Measurements from ENCODE around the gene C9.

Gene C9

DNA sequence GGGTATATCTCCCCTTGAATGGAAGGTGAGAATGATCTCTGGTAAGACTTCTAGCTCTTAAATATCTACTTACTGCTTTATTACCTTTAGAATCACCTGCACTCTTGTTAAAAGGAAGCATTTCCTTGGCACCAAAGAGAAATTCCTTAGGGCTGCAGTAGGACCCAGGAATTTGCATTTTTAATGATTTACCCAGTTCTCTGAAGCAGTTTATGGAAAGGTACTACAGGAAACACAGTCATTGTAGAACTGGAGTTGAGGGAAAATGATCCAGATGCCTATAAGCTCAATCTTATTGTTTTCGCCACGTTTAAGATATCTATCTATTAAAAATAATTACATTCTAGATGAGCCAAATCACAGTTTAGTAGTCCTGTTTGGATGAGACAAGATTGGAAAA, 9.5 kb upstream of the C9 start:
- no peaks in the 10 kb centered on the region for H3K9me2 ChIP-seq (replicated peaks; ENCODE audit: insufficient read depth, low read length)
- no peak overlapping the region for H3K9ac ChIP-seq (ENCODE audit: low read length)
- no peaks in the 10 kb centered on the region for H3K9me3 ChIP-seq (ENCODE audit: insufficient read depth, low read length)
- H2AFZ ChIP-seq (ENCODE audit: low read depth, low read length, severe bottlenecking): no peak overlapping the region
- H4K20me1 ChIP-seq (ENCODE audit: low read depth, low read length): no peaks in the 10 kb centered on the region
- no peaks in the 10 kb centered on the region for H3K36me3 ChIP-seq (ENCODE audit: low read length)
- H3K79me2 ChIP-seq (ENCODE audit: insufficient read depth, low read length): no peaks in the 10 kb centered on the region
- no peaks in the 10 kb centered on the region for H3F3A ChIP-seq (ENCODE audit: insufficient read depth)
- no peaks in the 10 kb centered on the region for H3K27me3 ChIP-seq (ENCODE audit: low read length)
- no peak overlapping the region for H3K4me2 ChIP-seq (ENCODE audit: low read depth, low read length, poor library complexity, severe bottlenecking)
- no peak for TF ChIP-seq EZH2phosphoT487 (conservative IDR thresholded peaks at IDR 0.05; ENCODE audit: low read length)
- TF ChIP-seq, protein P1, sequence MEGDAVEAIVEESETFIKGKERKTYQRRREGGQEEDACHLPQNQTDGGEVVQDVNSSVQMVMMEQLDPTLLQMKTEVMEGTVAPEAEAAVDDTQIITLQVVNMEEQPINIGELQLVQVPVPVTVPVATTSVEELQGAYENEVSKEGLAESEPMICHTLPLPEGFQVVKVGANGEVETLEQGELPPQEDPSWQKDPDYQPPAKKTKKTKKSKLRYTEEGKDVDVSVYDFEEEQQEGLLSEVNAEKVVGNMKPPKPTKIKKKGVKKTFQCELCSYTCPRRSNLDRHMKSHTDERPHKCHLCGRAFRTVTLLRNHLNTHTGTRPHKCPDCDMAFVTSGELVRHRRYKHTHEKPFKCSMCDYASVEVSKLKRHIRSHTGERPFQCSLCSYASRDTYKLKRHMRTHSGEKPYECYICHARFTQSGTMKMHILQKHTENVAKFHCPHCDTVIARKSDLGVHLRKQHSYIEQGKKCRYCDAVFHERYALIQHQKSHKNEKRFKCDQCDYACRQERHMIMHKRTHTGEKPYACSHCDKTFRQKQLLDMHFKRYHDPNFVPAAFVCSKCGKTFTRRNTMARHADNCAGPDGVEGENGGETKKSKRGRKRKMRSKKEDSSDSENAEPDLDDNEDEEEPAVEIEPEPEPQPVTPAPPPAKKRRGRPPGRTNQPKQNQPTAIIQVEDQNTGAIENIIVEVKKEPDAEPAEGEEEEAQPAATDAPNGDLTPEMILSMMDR (IDR thresholded peaks at IDR 0.05; ENCODE audit: insufficient read depth, low read length, poor library complexity, severe bottlenecking): no peak
- H3K27ac ChIP-seq (ENCODE audit: low read depth, low read length): no peak overlapping the region
- H3K4me3 ChIP-seq (ENCODE audit: insufficient read depth, low read length, poor library complexity, severe bottlenecking): no peak overlapping the region

GRCh38 chr5:39371367-39371635, 7.0 kb upstream of the C9 start:
- no peaks in the 10 kb centered on the region for H3K79me2 ChIP-seq (ENCODE audit: insufficient read depth, low read length)
- no peak overlapping the region for H2AFZ ChIP-seq (ENCODE audit: low read depth, low read length, severe bottlenecking)
- no peak overlapping the region for H3K9ac ChIP-seq (ENCODE audit: low read length)
- H3K27ac ChIP-seq (ENCODE audit: low read depth, low read length): no peak overlapping the region
- H3K9me2 ChIP-seq (replicated peaks; ENCODE audit: insufficient read depth, low read length): no peaks in the 10 kb centered on the region
- H4K20me1 ChIP-seq (ENCODE audit: low read depth, low read length): no peaks in the 10 kb centered on the region
- H3K36me3 ChIP-seq (ENCODE audit: low read length): no peaks in the 10 kb centered on the region
- H3K9me3 ChIP-seq (ENCODE audit: insufficient read depth, low read length): no peaks in the 10 kb centered on the region
- H3K27me3 ChIP-seq (ENCODE audit: low read length): no peaks in the 10 kb centered on the region
- no peaks in the 10 kb centered on the region for H3F3A ChIP-seq (ENCODE audit: insufficient read depth)
- no peak overlapping the region for H3K4me2 ChIP-seq (ENCODE audit: low read depth, low read length, poor library complexity, severe bottlenecking)
- TF ChIP-seq, protein P1 (IDR thresholded peaks at IDR 0.05; ENCODE audit: insufficient read depth, low read length, poor library complexity, severe bottlenecking): no peak
- no peak overlapping the region for H3K4me3 ChIP-seq (ENCODE audit: insufficient read depth, low read length, poor library complexity, severe bottlenecking)

GRCh38 chr5:39370555-39371366, 6.5 kb upstream of the C9 start:
- no peak overlapping the region for H3K4me3 ChIP-seq (ENCODE audit: insufficient read depth, low read length, poor library complexity, severe bottlenecking)
- H4K20me1 ChIP-seq (ENCODE audit: low read depth, low read length): no peaks in the 10 kb centered on the region
- no peak overlapping the region for H3K4me2 ChIP-seq (ENCODE audit: low read depth, low read length, poor library complexity, severe bottlenecking)
- no peak overlapping the region for H2AFZ ChIP-seq (ENCODE audit: low read depth, low read length, severe bottlenecking)
- no peaks in the 10 kb centered on the region for H3K79me2 ChIP-seq (ENCODE audit: insufficient read depth, low read length)
- H3K27ac ChIP-seq (ENCODE audit: low read depth, low read length): no peak overlapping the region
- H3K9me3 ChIP-seq (ENCODE audit: insufficient read depth, low read length): no peaks in the 10 kb centered on the region
- H3K9ac ChIP-seq (ENCODE audit: low read length): no peak overlapping the region
- H3K27me3 ChIP-seq (ENCODE audit: low read length): no peaks in the 10 kb centered on the region
- H3F3A ChIP-seq (ENCODE audit: insufficient read depth): no peaks in the 10 kb centered on the region
- TF ChIP-seq, protein P1 (IDR thresholded peaks at IDR 0.05; ENCODE audit: insufficient read depth, low read length, poor library complexity, severe bottlenecking): no peak
- TF ChIP-seq EZH2phosphoT487 (conservative IDR thresholded peaks at IDR 0.05; ENCODE audit: low read length): no peak
- no peaks in the 10 kb centered on the region for H3K9me2 ChIP-seq (replicated peaks; ENCODE audit: insufficient read depth, low read length)
- no peaks in the 10 kb centered on the region for H3K36me3 ChIP-seq (ENCODE audit: low read length)

Data from SU-DHL-6 (cell line).